HG03378 (cell line): ENCODE measurements around the gene NOC4L.
"Not testable (repeated sequence)": the region's sequence is repeated elsewhere in the genome, so short reads cannot be mapped to it uniquely, and the experiment has no call there.

Experiments
- ATAC-seq: cut with Tn5 transposase; IDR thresholded peaks from one replicate; pipeline ENCODE4 v1.9.1; 2021; ENCODE audit warnings: mild to moderate bottlenecking, moderate library complexity; ENCODE audit not compliant: unreplicated experiment

Gene NOC4L

GRCh38 chr12:132141976-132142678 lies 2.1 kb upstream of the NOC4L start:
- no peak for ATAC-seq

- ATAC-seq: no peak
Measured at GRCh38 chr12:132142679-132143335, 1.4 kb upstream of the NOC4L start.

GRCh38 chr12:132143336-132144071 lies 753 bp upstream of the NOC4L start:
- no peak for ATAC-seq

DNA sequence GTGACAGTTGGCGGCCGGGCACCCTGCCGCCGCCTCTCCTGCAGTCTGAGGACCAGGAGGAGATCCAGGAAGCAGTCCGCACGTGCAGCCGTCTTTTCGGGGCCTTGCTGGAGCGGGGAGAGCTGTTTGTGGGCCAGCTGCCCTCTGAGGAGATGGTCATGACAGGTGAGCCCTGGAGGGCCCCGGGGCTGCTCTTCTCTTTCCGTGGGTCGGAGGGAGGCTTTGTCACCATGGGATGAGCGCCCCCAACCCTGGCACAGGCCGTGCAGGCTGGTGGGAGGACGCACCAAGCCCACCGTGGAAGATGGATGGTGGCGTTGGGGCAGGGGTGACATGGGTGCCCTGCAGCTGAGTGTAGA lies 532 bp downstream of the NOC4L start:
- no peak for ATAC-seq

DNA sequence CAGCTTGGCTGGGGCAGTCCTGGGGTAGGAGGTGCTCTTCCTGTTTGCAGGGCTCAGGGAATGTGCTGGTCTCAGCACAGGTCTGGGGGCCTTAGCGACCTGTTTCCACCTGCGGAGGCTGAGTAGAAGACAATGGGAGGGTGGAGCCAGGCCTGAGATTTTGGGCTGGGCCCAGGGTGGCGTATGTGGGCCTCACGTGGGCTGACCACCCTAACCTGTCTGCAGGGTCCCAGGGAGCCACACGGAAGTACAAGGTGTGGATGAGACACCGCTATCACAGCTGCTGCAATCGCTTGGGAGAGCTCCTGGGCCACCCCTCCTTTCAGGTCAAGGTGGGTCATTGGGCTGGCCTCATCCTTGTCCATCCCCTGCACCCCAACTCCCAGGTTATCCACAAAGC lies 1.1 kb downstream of the NOC4L start:
- no peak for ATAC-seq

- ATAC-seq: no peak
Measured at GRCh38 chr12:132146098-132146497, 1.8 kb downstream of the NOC4L start.

- no peak for ATAC-seq
Measured at GRCh38 chr12:132146772-132147422, 2.6 kb downstream of the NOC4L start.

DNA sequence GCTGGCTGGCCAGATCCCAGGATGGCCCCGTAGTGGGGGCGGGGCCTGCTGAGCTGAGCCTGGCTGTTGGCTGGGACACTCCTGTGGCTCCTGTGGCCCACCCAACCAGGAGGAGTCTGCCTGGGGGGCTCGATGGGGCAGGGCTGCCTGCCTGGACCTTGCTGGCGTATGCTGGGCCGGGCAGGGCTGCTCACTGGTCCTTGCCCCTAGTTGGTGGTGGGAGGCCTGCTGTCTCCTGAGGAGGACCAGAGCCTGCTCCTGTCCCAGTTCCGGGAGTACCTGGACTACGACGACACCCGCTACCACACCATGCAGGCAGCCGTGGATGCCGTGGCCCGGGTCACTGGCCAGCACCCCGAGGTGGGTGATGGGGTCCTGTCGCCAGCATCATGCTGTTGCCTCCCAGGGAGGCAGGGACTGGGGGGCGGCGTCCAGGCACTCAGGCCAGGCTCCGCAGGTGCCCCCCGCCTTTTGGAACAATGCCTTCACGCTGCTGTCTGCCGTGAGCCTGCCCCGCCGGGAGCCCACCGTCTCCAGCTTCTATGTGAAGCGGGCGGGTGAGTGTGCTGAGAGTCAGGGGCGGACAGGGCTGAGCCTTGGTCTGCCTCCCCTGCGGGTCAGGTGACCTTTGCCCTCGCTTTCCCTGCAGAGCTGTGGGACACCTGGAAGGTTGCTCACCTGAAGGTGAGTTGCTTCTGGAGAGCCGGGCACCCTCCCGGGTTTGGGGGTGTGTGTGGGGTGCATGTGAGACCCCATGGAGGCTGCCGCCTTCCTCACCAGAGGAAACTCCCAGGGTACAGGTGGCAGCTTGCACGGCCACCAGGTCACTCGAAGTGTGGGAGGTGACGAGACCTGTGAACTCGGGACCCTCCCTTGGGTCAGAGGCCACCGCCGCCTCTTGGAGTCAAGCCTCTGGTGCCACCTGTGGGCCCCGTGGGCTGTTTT lies 3.4 kb downstream of the NOC4L start:
- ATAC-seq: no peak

- ATAC-seq: no peak
Measured at GRCh38 chr12:132148368-132149045, 4.2 kb downstream of the NOC4L start.

DNA sequence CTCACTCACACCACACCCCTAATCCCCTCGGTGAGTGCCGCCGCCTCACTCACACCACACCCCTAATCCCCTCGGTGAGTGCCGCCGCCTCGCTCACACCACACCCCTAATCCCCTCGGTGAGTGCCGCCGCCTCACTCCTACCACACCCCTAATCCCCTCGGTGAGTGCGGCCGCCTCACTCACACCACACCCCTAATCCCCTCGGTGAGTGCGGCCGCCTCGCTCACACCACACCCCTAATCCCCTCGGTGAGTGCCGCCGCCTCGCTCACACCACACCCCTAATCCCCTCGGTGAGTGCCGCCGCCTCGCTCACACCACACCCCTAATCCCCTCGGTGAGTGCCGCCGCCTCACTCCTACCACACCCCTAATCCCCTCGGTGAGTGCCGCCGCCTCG lies 5.3 kb downstream of the NOC4L start:
- ATAC-seq: not testable (repeated sequence)

GRCh38 chr12:132150780-132151144 lies 6.5 kb downstream of the NOC4L start:
- no peak for ATAC-seq

DNA sequence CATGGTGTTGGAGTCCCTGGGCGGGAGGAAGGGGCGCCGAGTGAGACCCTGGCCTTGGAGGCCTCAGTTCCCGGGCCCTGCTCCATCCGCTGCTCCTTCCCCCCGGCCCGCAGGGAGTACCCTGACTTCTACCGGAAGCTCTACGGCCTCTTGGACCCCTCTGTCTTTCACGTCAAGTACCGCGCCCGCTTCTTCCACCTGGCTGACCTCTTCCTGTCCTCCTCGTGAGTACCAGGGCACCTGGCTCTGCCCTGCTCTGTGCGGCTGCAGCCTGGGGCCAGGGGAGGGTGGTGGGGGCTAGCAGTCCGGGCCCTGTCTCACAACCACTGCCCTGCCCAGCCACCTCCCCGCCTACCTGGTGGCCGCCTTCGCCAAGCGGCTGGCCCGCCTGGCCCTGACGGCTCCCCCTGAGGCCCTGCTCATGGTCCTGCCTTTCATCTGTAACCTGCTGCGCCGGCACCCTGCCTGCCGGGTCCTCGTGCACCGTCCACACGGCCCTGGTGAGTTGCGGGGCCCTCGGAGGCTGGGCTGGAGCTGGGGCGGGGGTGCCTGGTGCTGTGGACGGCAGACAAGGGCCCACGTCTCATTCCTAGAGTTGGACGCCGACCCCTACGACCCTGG lies 7.0 kb downstream of the NOC4L start:
- ATAC-seq: no peak

DNA sequence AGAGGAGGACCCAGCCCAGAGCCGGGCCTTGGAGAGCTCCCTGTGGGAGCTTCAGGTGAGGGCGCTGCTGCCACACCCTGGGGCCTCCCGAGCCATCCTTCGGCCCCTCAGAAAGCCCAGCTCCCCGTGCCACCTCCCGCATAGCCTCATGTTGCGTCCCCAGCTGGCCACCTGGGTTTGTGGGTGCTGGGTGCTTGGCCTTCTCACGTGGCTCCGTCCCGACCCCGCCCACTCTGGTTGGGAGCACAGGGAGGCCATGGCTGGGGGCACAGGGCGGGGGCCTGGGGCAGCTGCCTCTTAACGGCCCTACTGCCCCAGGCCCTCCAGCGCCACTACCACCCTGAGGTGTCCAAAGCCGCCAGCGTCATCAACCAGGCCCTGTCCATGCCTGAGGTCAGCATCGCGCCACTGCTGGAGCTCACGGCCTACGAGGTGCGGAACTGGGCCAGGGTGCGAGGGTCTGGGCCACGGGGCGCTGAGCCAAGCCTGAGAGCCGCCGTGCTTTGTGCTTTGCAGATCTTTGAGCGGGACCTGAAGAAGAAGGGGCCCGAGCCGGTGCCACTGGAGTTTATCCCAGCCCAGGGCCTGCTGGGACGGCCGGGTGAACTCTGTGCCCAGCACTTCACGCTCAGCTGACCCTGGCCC lies 7.6 kb downstream of the NOC4L start:
- ATAC-seq: no peak

DNA sequence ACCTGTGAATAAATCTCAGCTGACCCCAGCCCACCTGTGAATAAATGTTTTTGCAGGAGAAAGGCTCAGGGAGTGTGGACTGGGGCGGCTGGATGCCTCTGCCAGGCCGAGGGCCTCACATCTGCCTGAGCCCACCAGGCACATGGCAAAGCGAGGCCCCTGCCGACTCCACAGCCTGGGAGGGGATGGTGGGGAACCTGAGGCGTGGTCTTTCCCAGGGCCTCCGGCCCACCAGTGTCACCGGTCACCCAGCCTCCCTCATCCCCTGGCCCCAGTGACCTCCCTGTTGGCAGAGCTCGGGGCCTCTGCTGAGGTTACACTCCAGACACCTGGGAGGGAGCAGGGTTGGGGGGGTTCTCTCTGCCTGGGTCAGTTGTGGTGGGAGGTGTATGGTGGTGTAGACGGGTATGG lies 8.2 kb downstream of the NOC4L start:
- ATAC-seq: no peak

GRCh38 chr12:132152953-132153352 lies 8.7 kb downstream of the NOC4L start:
- ATAC-seq: no peak

- no peak for ATAC-seq
Measured at GRCh38 chr12:132153501-132154340, 9.5 kb downstream of the NOC4L start.

DNA sequence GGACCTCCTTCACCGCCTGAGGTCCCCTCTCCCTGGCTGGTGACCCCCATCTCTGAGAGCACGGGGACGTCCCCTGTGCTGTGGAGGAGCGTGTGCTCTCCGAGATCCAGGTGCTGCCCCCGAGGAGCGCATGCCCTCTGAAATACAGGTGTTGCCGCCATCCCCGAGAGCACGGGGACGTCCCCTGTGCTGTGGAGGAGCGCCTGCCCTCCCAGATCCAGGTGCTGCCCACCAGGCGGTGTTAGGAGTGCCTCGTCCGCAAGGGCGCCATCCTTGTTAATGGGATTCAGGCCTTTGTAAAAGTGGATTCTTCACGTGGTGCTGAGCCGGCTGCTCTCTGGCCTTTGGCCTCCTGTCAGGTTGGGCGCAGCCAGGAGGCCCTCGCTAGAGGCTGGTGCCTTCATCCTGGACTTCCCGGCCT lies 10.1 kb downstream of the NOC4L start:
- no peak for ATAC-seq
